ENCODE measurements around the gene SWI5.

SWI5 gene

GRCh38 chr9:128285033-128285784, 9.1 kb downstream of the SWI5 start:
- DNase-seq (ENCODE audit: insufficient read length, low spot score) (no peak), FAIRE-seq (no peak)
- TF ChIP-seq CTCF (IDR thresholded peaks at IDR 0.05; ENCODE audit: insufficient read depth, missing control alignments) = no peak

- FAIRE-seq (no peak), DNase-seq (ENCODE audit: insufficient read length, low spot score) (no peak)
- TF ChIP-seq CTCF (IDR thresholded peaks at IDR 0.05; ENCODE audit: insufficient read depth, missing control alignments) = no peak
These were observed 10.4 kb downstream of the SWI5 start for GRCh38 chr9:128286440-128286839.

GRCh38 chr9:128288273-128289004, 12.4 kb downstream of the SWI5 start:
- DNase-seq (ENCODE audit: insufficient read length, low spot score) (no peak), FAIRE-seq (no peak)
- TF ChIP-seq CTCF (IDR thresholded peaks at IDR 0.05; ENCODE audit: insufficient read depth, missing control alignments) = no peak

- FAIRE-seq (no peak), DNase-seq (ENCODE audit: insufficient read length, low spot score) (no peak)
- no peak for TF ChIP-seq CTCF (IDR thresholded peaks at IDR 0.05; ENCODE audit: insufficient read depth, missing control alignments)
These were observed 15.9 kb downstream of the SWI5 start for GRCh38 chr9:128292009-128292408.

GRCh38 chr9:128293091-128293490, 17.0 kb downstream of the SWI5 start:
- no peak for DNase-seq (ENCODE audit: insufficient read length, low spot score)
- no peak for TF ChIP-seq CTCF (IDR thresholded peaks at IDR 0.05; ENCODE audit: insufficient read depth, missing control alignments)
- FAIRE-seq = no peak

GRCh38 chr9:128294142-128294541, 18.1 kb downstream of the SWI5 start:
- FAIRE-seq = no peak
- DNase-seq (ENCODE audit: insufficient read length, low spot score) = no peak
- TF ChIP-seq CTCF (IDR thresholded peaks at IDR 0.05; ENCODE audit: insufficient read depth, missing control alignments) = no peak

Data from D721Med (cell line).